ENCODE results near the gene CERS5.

GRCh38 chr12:50111395-50111692 is 55.8 kb downstream of the CERS5 start:
- TF ChIP-seq POLR2A (IDR thresholded peaks at IDR 0.05; ENCODE audit: low read length): no peak
- no peak for TF ChIP-seq GATA1 (IDR thresholded peaks at IDR 0.05; ENCODE audit: low read depth, low read length)
